ENCODE results near the gene RXFP1.

Gene RXFP1

GRCh38 chr4:158617956-158618355, 96.3 kb downstream of the RXFP1 start:
- no peak overlapping the region for H3K4me3 ChIP-seq (ENCODE audit: low read depth, low read length)
- TF ChIP-seq CTCF (conservative IDR thresholded peaks at IDR 0.05; ENCODE audit: low read depth, low read length): no peak
- no peak for DNase-seq (ENCODE audit: low read depth)

- DNase-seq (ENCODE audit: low read depth): no peak
- TF ChIP-seq CTCF (conservative IDR thresholded peaks at IDR 0.05; ENCODE audit: low read depth, low read length): no peak
These were observed 100.0 kb downstream of the RXFP1 start for GRCh38 chr4:158621729-158622128.

GRCh38 chr4:158622251-158622650, 100.6 kb downstream of the RXFP1 start:
- H3K4me3 ChIP-seq (ENCODE audit: low read depth, low read length): no peak overlapping the region
- TF ChIP-seq CTCF (conservative IDR thresholded peaks at IDR 0.05; ENCODE audit: low read depth, low read length): no peak
- DNase-seq (ENCODE audit: low read depth): peak; percentile 4

More at GRCh38 chr4:158621729-158622128, 100.0 kb downstream of the RXFP1 start:
- H3K4me3 ChIP-seq (ENCODE audit: low read depth, low read length): no peak overlapping the region

- H3K4me3 ChIP-seq (ENCODE audit: low read depth, low read length): no peak overlapping the region
- peak; percentile 89 for DNase-seq (ENCODE audit: low read depth)
- TF ChIP-seq CTCF (conservative IDR thresholded peaks at IDR 0.05; ENCODE audit: low read depth, low read length): peak; percentile 73
These were observed 103.3 kb downstream of the RXFP1 start for GRCh38 chr4:158624889-158625478.

GRCh38 chr4:158625544-158625943, 103.9 kb downstream of the RXFP1 start:
- H3K4me3 ChIP-seq (ENCODE audit: low read depth, low read length): no peak overlapping the region
- no peak for DNase-seq (ENCODE audit: low read depth)
- no peak for TF ChIP-seq CTCF (conservative IDR thresholded peaks at IDR 0.05; ENCODE audit: low read depth, low read length)

DNA sequence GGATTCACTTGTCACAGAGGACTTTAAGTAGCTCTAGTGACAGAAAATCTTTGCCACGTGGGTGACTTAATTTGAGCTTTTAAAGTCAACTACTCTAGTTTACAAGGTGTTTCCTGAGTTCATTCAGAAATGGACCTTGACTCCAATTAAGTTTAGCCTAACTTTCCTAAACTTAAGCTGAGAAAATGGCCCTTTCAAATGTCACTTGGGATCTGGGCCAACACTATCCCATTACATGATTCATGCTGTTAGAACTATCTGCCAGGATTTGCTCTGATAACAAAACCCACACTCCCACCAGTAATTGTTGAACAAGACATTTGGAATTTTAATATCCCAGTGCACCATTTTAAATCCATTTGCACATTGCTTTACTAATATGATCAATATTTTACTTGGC, 109.2 kb downstream of the RXFP1 start:
- DNase-seq (ENCODE audit: low read depth): peak; percentile 61

More for the DNA sequence above, 109.2 kb downstream of the RXFP1 start:
- no peak for TF ChIP-seq CTCF (conservative IDR thresholded peaks at IDR 0.05; ENCODE audit: low read depth, low read length)
- H3K4me3 ChIP-seq (ENCODE audit: low read depth, low read length): no peak overlapping the region
